Gastrocnemius medialis (tissue), 4 donors: ENCODE measurements around the gene UGT1A3. TPM values are rescaled to one million over a fixed set of nuclear protein-coding genes. Genes with fewer than 3 reads are reported as not detected.

Source experiments
- ATAC-seq, 2 donors: fragments of 150-250 bp; one replicate each; pipeline ENCODE4 v1.9.1; 2016
- DNase-seq, 2 donors: peaks; one replicate each; pipeline ENCODE4 v3.0.0-alpha.2; 2019
- H3K27ac ChIP-seq, 4 donors: fragments of 200-600 bp; sonication (generic); 1 replicate in 1 of 4; 2 replicates in 3 of 4; pipeline ENCODE4 v1.5.1; 2016 to 2018; ENCODE audit warnings: mild to moderate bottlenecking in 2 of 4, moderate library complexity in 1 of 4
- H3K27me3 ChIP-seq, 3 donors: fragments of 200-600 bp; sonication (generic) in 2 of 3; 1 replicate in 1 of 3; 2 replicates in 2 of 3; pipeline versions ENCODE4 v1.5.1 to v1.6.0; 2016 to 2019; ENCODE audit warnings: mild to moderate bottlenecking in 1 of 3, moderate library complexity in 1 of 3
- H3K36me3 ChIP-seq, 2 donors: fragments of 200-600 bp; sonication (generic) in 1 of 2; one replicate each; pipeline ENCODE4 v1.5.1; 2017 to 2018
- H3K4me1 ChIP-seq, 2 donors: fragments of 200-600 bp; sonication (generic) in 1 of 2; one replicate each; pipeline ENCODE4 v1.5.1; 2016 to 2017; ENCODE audit warnings: mild to moderate bottlenecking in 2 of 2
- H3K4me3 ChIP-seq, 4 donors: fragments of 200-600 bp; sonication (generic) in 3 of 4; 1 replicate in 1 of 4; 2 replicates in 3 of 4; pipeline ENCODE4 v1.5.1; 2016 to 2019; ENCODE audit warnings: mild to moderate bottlenecking in 2 of 4
- H3K9me3 ChIP-seq, 3 donors: fragments of 200-600 bp; sonication (generic) in 2 of 3; 1 replicate in 1 of 3; 2 replicates in 2 of 3; pipeline ENCODE4 v1.5.1; 2016 to 2019
- POLR2A ChIP-seq, 2 donors: fragments of 450-650 bp; IDR thresholded peaks; one replicate each; pipeline ENCODE4 v1.6.1; 2017; ENCODE audit warnings: antibody characterized with exemption in 2 of 2, mild to moderate bottlenecking in 2 of 2, moderate library complexity in 2 of 2
- in situ Hi-C, 4 donors: fragments of 200-750 bp; cut with MboI; loops; one replicate each; pipeline versions ENCODE4 v1.15.0 to v1.8.0; 2017; ENCODE audit warnings: low sequenced_read_pairs in 4 of 4
- intact Hi-C: fragments of 100-400 bp; cut with DNase I; formaldehyde crosslinking; loops from one replicate; pipeline ENCODE4 v1.15.1; 2023; ENCODE audit warnings: low total_unique reads
- total RNA-seq, 4 donors: library from RNA; depleted of rRNA; stranded (reverse); fragments of >200 nt; gene quantifications; one replicate each; pipeline versions ENCODE4 v1.1.0 to v1.2.3, GENCODE V29; 2016
- TF ChIP-seq, protein P1 (sequence below), 5 experiments: fragments of 450-650 bp in 3 of 5; fragments of 200-600 bp in 2 of 5; sonication (generic) in 2 of 5; IDR thresholded peaks in 4 of 5; conservative IDR thresholded peaks in 1 of 5; 1 replicate in 4 of 5; 2 replicates in 1 of 5; pipeline ENCODE4 v1.5.1; 2016 to 2019; ENCODE audit warnings: antibody characterized with exemption in 5 of 5, mild to moderate bottlenecking in 3 of 5, moderate library complexity in 3 of 5

The UGT1A3 gene
- total RNA-seq, 4 donors from 2014 or later, result 0.16 TPM; not detected in 3

DNA sequence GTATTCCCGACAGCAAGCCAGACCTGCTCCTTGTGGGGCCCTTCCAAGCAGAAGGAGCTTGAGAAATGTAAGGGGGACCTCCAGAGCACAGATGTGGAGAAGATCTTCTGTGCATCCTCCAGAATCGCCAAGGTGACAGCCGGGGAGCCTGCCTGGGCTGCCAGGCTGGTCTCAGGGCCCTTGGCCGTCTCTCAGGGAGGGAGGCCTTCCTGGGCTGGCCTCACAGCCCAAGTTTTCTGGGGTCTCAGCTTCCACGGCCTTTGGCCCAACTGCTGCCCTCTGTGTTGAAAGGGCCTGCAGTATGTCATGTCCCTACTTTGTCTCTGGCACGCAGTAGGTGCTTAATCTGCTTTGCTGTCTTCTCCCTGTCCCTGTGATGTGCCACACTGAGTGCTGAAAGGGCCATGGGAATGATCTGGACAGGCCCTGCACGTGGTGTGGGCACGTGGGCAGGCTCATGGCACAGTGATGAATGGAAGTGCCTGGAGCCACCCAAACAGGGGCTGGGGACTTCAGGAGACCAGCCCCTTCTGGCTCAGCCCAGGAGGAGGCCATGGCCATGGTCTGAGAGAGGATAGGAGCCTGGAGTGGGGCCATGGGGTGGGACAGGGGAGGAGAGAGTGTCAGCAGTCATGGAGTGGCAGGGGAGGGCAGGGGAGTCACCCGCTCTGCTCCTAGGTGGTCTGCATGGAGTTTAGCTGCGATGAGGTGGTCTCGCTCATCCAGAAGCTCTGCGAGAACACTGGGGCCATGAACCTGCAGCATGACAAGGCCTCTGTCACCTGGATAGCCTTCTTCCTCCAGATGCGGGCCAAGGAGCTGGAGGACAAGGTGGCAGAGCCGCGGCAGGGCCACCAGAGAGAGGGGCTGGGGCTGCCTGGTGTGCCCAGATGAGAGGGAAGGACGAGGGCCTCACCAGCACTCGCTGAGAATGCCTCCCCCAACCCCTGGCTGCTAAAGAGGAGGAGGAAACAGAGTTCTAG, 90.1 kb downstream of the UGT1A3 start:
- intact Hi-C loops, result no loop called here
- DNase-seq, result no peak
- Histone ChIP-seq H3K36me3 (no peaks in the 10 kb centered on the region), H3K4me1 (no peaks in the 10 kb centered on the region), H3K9me3 (no peaks in the 10 kb centered on the region), H3K27me3 (no peaks in the 10 kb centered on the region), H3K4me3 (no peak overlapping the region), H3K27ac (no peak overlapping the region)
- in situ Hi-C loops, result no loop called here
- TF ChIP-seq, protein P1, sequence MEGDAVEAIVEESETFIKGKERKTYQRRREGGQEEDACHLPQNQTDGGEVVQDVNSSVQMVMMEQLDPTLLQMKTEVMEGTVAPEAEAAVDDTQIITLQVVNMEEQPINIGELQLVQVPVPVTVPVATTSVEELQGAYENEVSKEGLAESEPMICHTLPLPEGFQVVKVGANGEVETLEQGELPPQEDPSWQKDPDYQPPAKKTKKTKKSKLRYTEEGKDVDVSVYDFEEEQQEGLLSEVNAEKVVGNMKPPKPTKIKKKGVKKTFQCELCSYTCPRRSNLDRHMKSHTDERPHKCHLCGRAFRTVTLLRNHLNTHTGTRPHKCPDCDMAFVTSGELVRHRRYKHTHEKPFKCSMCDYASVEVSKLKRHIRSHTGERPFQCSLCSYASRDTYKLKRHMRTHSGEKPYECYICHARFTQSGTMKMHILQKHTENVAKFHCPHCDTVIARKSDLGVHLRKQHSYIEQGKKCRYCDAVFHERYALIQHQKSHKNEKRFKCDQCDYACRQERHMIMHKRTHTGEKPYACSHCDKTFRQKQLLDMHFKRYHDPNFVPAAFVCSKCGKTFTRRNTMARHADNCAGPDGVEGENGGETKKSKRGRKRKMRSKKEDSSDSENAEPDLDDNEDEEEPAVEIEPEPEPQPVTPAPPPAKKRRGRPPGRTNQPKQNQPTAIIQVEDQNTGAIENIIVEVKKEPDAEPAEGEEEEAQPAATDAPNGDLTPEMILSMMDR (IDR thresholded peaks at IDR 0.05 in 4 of 5, conservative IDR thresholded peaks at IDR 0.05 in 1 of 5), result no peak
- TF ChIP-seq POLR2A (IDR thresholded peaks at IDR 0.05), result no peak
- ATAC-seq, result no peak

DNA sequence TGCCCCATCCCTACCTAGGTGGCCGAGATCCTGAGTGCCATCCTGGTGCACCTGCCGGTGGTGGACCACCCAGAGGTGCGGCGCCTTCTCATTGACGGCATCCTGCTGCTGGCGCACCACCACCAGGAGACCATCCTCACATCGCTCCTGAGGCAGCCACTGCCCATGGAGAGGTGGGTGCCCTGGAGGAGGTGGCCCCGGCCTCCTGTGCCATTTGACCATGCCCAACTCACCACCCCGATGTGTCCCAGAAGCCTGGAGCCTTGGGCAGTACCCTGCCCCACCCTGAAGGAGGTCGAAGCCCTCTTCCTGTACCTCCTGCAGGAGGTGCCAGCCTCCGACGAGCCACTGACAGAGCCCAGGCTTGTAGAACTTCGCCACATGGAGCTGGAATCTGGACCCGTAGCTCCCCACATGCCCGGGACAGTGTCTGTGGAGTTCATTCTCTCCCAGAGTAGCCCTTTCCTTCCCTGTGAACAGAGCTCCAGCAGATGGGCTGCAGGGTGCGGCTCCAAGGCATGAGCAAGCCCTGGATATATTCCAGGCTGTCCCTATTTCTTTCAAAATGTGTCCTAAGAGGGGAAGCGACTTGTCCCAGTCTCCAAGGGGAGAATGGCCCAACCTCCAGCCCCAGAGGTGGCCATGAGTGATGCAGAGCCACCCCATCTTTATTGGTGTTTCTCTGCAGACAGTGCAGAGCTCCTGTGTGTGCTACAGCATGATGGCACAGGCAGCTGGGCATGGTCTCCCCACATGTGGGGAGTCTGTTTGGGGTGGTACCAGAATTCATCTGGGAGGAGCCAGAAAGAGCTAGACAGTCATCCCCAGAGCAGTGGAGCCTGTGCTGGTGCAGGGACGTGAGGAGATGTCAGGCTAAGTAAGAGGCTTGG, 91.3 kb downstream of the UGT1A3 start:
- intact Hi-C loops, result no loop called here
- no peak for DNase-seq

DNA sequence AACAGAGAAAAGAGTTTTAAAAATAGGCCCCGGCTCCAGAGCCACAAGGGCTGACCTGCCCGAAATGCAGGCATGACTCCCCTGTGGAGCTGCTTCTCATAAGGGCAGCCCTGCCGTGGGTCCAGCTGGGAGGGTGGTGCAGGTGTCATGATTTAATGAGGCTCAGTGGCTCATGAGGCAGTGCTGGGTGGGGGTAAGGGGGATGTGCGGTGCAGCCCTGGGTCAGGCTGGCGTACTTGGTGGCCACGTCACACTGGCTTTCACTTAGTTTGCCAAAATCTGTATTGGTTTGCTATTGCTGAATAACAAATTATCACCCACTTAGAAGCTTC, 91.9 kb downstream of the UGT1A3 start:
- intact Hi-C loops, result no loop called here
- Histone ChIP-seq H3K4me1 (no peaks in the 10 kb centered on the region), H3K36me3 (no peaks in the 10 kb centered on the region), H3K4me3 (no peak overlapping the region), H3K27me3 (no peaks in the 10 kb centered on the region), H3K27ac (no peak overlapping the region), H3K9me3 (no peaks in the 10 kb centered on the region)
- TF ChIP-seq, protein P1 (IDR thresholded peaks at IDR 0.05 in 4 of 5, conservative IDR thresholded peaks at IDR 0.05 in 1 of 5), result no peak
- no peak for TF ChIP-seq POLR2A (IDR thresholded peaks at IDR 0.05)
- DNase-seq, result no peak
- no peak for ATAC-seq
- in situ Hi-C loops, result no loop called here

More for the DNA sequence above, 91.3 kb downstream of the UGT1A3 start:
- TF ChIP-seq POLR2A (IDR thresholded peaks at IDR 0.05), result no peak
- TF ChIP-seq, protein P1 (IDR thresholded peaks at IDR 0.05 in 4 of 5, conservative IDR thresholded peaks at IDR 0.05 in 1 of 5), result no peak
- H3K4me1 ChIP-seq, result no peaks in the 10 kb centered on the region
- H3K27me3 ChIP-seq, result no peaks in the 10 kb centered on the region
- no peak overlapping the region for H3K4me3 ChIP-seq
- no peaks in the 10 kb centered on the region for H3K36me3 ChIP-seq
- in situ Hi-C loops, result no loop called here
- no peaks in the 10 kb centered on the region for H3K9me3 ChIP-seq
- H3K27ac ChIP-seq, result no peak overlapping the region
- no peak for ATAC-seq

DNA sequence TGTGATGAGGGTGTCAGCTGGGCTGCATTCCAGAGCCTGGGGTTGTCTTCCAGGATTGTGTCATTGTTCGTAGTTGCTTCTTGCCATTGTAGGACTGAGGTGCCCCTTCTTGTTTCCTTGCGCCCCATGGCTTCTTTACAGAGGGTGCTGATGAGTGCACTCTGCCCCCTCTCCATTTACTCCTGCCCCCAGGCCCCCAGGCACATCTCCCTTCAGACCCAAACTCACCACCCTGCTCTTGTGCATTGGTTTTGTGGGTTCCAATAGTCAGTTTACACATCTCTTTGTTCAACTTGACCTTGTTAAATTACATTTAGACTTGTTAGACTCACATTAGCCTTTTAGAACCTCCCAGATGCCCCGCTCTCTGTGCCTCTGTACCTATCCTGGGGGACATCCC, 92.4 kb downstream of the UGT1A3 start:
- intact Hi-C loops (no loop called here), in situ Hi-C loops (no loop called here)
- no peaks in the 10 kb centered on the region for H3K9me3 ChIP-seq
- H3K27ac ChIP-seq, result no peak overlapping the region
- TF ChIP-seq POLR2A (IDR thresholded peaks at IDR 0.05), result no peak
- TF ChIP-seq, protein P1 (IDR thresholded peaks at IDR 0.05 in 4 of 5, conservative IDR thresholded peaks at IDR 0.05 in 1 of 5), result no peak
- no peak for ATAC-seq
- H3K4me3 ChIP-seq, result no peak overlapping the region
- H3K27me3 ChIP-seq, result no peaks in the 10 kb centered on the region
- no peak for DNase-seq
- no peaks in the 10 kb centered on the region for H3K36me3 ChIP-seq
- no peaks in the 10 kb centered on the region for H3K4me1 ChIP-seq
